ENCODE measurements around the gene EDIL3.

DNA sequence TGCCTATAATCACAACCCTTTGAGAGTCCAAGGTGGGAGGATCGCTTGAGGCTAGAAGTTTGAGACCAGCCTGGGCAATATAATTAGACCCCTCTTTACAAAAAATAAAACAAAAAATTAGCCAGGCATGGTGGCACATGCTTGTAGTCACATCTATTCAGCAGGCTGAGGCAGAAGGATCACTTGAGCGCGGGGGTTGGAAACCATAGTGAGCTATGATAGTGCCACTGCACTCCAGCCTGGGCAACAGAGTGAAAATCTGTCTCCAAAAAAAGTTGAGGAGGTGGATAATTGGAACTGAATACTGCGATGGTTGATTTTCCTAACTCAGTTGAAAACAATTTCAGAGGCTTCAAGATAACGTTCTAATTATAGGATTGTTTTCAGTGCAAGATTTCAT lies 52.6 kb downstream of the EDIL3 start:
- TF ChIP-seq CTCF (IDR thresholded peaks at IDR 0.05; ENCODE audit: low read depth, low read length), result no peak
- TF ChIP-seq EZH2phosphoT487 (IDR thresholded peaks at IDR 0.05; ENCODE audit: low read depth), result no peak
